GM23338 (cell line): ENCODE data around the gene ZNF592. TPM values are rescaled to one million over a fixed set of nuclear protein-coding genes. Genes with fewer than 3 reads are reported as not detected.
A peak's percentile ranks its signal among the peaks of the same experiment; 100 is the strongest.

ENCODE experiments used
- ATAC-seq: fragments of 200-7000 bp; cut with Tn5 transposase; 3 replicates; pipeline ENCODE4 v1.9.1; 2020
- DNase-seq: peaks from one replicate; pipeline ENCODE4 v3.0.0-alpha.2; 2015; ENCODE audit warnings: low spot score
- H2AFZ ChIP-seq: fragments of 200-600 bp; sonication (generic); 2 replicates; pipeline ENCODE4 v1.8.0; 2016; ENCODE audit warnings: antibody characterized with exemption, mild to moderate bottlenecking, moderate library complexity
- H3F3A ChIP-seq: fragments of 200-600 bp; sonication (generic); replicated peaks from 2 replicates; pipeline ENCODE4 v1.8.0; 2017; ENCODE audit warnings: antibody characterized with exemption, mixed run types, low read depth
- H3K27ac ChIP-seq: fragments of 200-600 bp; sonication (generic); 2 replicates; pipeline ENCODE4 v1.6.1; 2016; ENCODE audit warnings: low read depth
- H3K27me3 ChIP-seq: fragments of 200-600 bp; sonication (generic); 2 replicates; pipeline ENCODE4 v1.8.0; 2016; ENCODE audit warnings: mild to moderate bottlenecking, mixed run types, moderate library complexity; ENCODE audit not compliant: insufficient read depth
- H3K36me3 ChIP-seq: fragments of 200-600 bp; sonication (generic); 2 replicates; pipeline ENCODE4 v1.8.0; 2016; ENCODE audit warnings: mild to moderate bottlenecking; ENCODE audit not compliant: insufficient read depth
- H3K4me1 ChIP-seq: fragments of 200-600 bp; sonication (generic); 2 replicates; pipeline ENCODE4 v1.8.0; 2016; ENCODE audit warnings: mild to moderate bottlenecking, moderate library complexity; ENCODE audit not compliant: insufficient read depth
- H3K4me2 ChIP-seq: fragments of 200-600 bp; sonication (generic); 2 replicates; pipeline ENCODE4 v1.7.1; 2017; ENCODE audit warnings: mixed run types
- H3K4me3 ChIP-seq: fragments of 200-600 bp; sonication (generic); 2 replicates; pipeline ENCODE4 v1.6.1; 2016; ENCODE audit warnings: mixed run types
- H3K79me2 ChIP-seq: fragments of 200-600 bp; sonication (generic); replicated peaks from 2 replicates; pipeline ENCODE4 v1.8.0; 2017; ENCODE audit warnings: mild to moderate bottlenecking; ENCODE audit not compliant: insufficient read depth
- H3K9me2 ChIP-seq: fragments of 200-600 bp; sonication (generic); 2 replicates; pipeline ENCODE4 v1.8.0; 2017; ENCODE audit not compliant: insufficient read depth
- H4K20me1 ChIP-seq: fragments of 200-600 bp; sonication (generic); replicated peaks from 2 replicates; pipeline ENCODE4 v1.8.0; 2017; ENCODE audit warnings: mild to moderate bottlenecking; ENCODE audit not compliant: insufficient read depth
- H3K27ac Mint-ChIP-seq: 2 replicates; pipeline ENCODE4 v1.8.0; 2020; ENCODE audit warnings: inconsistent platforms, mild to moderate bottlenecking, moderate library complexity, mixed read lengths
- H3K27me3 Mint-ChIP-seq: 3 replicates; pipeline ENCODE4 v1.8.0; 2022; ENCODE audit warnings: low read depth, mild to moderate bottlenecking, moderate library complexity, mixed read lengths, inconsistent platforms; ENCODE audit not compliant: insufficient read depth, poor library complexity
- H3K36me3 Mint-ChIP-seq: 3 replicates; pipeline ENCODE4 v1.8.0; 2021; ENCODE audit warnings: low read depth, mild to moderate bottlenecking, inconsistent platforms, moderate library complexity, mixed read lengths
- H3K4me1 Mint-ChIP-seq: 3 replicates; pipeline ENCODE4 v1.8.0; 2020; ENCODE audit warnings: mild to moderate bottlenecking, inconsistent platforms, mixed read lengths
- H3K4me3 Mint-ChIP-seq: 3 replicates; pipeline ENCODE4 v1.8.0; 2021; ENCODE audit warnings: moderate library complexity, mild to moderate bottlenecking, inconsistent platforms, mixed read lengths
- H3K9me3 Mint-ChIP-seq: 3 replicates; pipeline ENCODE4 v1.8.0; 2020; ENCODE audit warnings: moderate library complexity, mild to moderate bottlenecking, inconsistent platforms, mixed read lengths
- CREB1 ChIP-seq: fragments of 250-450 bp; sonication (Bioruptor Pico); IDR thresholded peaks from 2 replicates; pipeline ENCODE4 v1.5.0; 2020; ENCODE audit warnings: low read depth, mild to moderate bottlenecking, moderate library complexity
- CTCF ChIP-seq, 2 experiments: fragments of 200-600 bp in 1 of 2; sonication (generic) in 1 of 2; conservative IDR thresholded peaks; 2 replicates each; pipeline versions ENCODE4 v1.5.1 to v1.6.1; 2016 to 2017; ENCODE audit warnings: antibody characterized with exemption in 2 of 2, low read depth in 2 of 2, mild to moderate bottlenecking in 2 of 2, moderate library complexity in 1 of 2
- ETS1 ChIP-seq: IDR thresholded peaks from 2 replicates; pipeline ENCODE4 v1.6.1; 2016; ENCODE audit warnings: antibody characterized with exemption
- EZH2phosphoT487 ChIP-seq: fragments of 200-600 bp; sonication (generic); IDR thresholded peaks from one replicate; pipeline ENCODE4 v1.8.1; 2018; ENCODE audit warnings: antibody characterized with exemption; ENCODE audit not compliant: unreplicated experiment
- JUNB ChIP-seq: IDR thresholded peaks from one replicate; pipeline ENCODE4 v1.6.1; 2016; ENCODE audit warnings: antibody characterized with exemption; ENCODE audit not compliant: unreplicated experiment
- NANOG ChIP-seq: IDR thresholded peaks from 2 replicates; pipeline ENCODE4 v1.6.1; 2016; ENCODE audit warnings: antibody characterized with exemption, borderline replicate concordance
- POLR2AphosphoS5 ChIP-seq: IDR thresholded peaks from 2 replicates; pipeline ENCODE4 v1.6.1; 2016; ENCODE audit warnings: antibody characterized with exemption, low read depth
- REST ChIP-seq: IDR thresholded peaks from one replicate; pipeline ENCODE4 v1.6.1; 2018; ENCODE audit warnings: antibody characterized with exemption; ENCODE audit not compliant: unreplicated experiment
- STAT1 ChIP-seq: IDR thresholded peaks from one replicate; pipeline ENCODE4 v1.6.1; 2016; ENCODE audit warnings: antibody characterized with exemption; ENCODE audit not compliant: unreplicated experiment
- ZNF331 ChIP-seq: fragments of 250-450 bp; sonication (Bioruptor Pico); IDR thresholded peaks from 2 replicates; pipeline ENCODE4 v1.5.0; 2020; ENCODE audit warnings: low read depth, mild to moderate bottlenecking, moderate library complexity
- ZNF462 ChIP-seq: fragments of 250-450 bp; sonication (Bioruptor Pico); IDR thresholded peaks from 2 replicates; pipeline ENCODE4 v1.5.0; 2020; ENCODE audit warnings: mild to moderate bottlenecking, moderate library complexity
- polyA plus RNA-seq: library from polyadenylated mRNA; unstranded; fragments of >200 nt; fragmentation: Nextera tagmentation; extraction: Ambion mirVana; gene quantifications from 2 replicates; pipeline ENCODE4 v1.2.1, GENCODE V29; 2016
- total RNA-seq: library from RNA; depleted of rRNA; stranded (reverse); fragments of >200 nt; shearing (Covaris generic); gene quantifications from 2 replicates; pipeline ENCODE4 v1.2.3, GENCODE V29; 2014

The ZNF592 gene
- total and polyA plus RNA-seq, 2 experiments from 2014 or later = 4.4 to 21.4 TPM

GRCh38 chr15:84714372-84714771, 34.0 kb upstream of the ZNF592 start:
- peaks cover 46% of the 10 kb centered on the region for H4K20me1 ChIP-seq

More at GRCh38 chr15:84714372-84714771, 34.0 kb upstream of the ZNF592 start:
- Mint-ChIP-seq H3K4me3 (peak overlapping the region; percentile 88), H3K36me3 (peaks cover 33% of the 10 kb centered on the region), H3K27me3 (peaks cover 8% of the 10 kb centered on the region), H3K4me1 (peaks cover 12% of the 10 kb centered on the region), H3K9me3 (no peaks in the 10 kb centered on the region), H3K27ac (no peak overlapping the region)
- H3K27ac ChIP-seq = no peak overlapping the region
- no peaks in the 10 kb centered on the region for H3K27me3 ChIP-seq
- peak overlapping the region; percentile 100 for H3K4me3 ChIP-seq
- ATAC-seq (no peak), DNase-seq (no peak)
- no peak for TF ChIP-seq ZNF331 (CRISPR knock-in tag)
- TF ChIP-seq REST = no peak
- TF ChIP-seq NANOG = no peak
- no peak for TF ChIP-seq ZNF462
- no peak for TF ChIP-seq JUNB
- no peak for TF ChIP-seq STAT1
- TF ChIP-seq CTCF (conservative IDR thresholded peaks at IDR 0.05; ENCODE audit: low read depth in 2 of 2) = no peak
- no peak for TF ChIP-seq CREB1 (CRISPR knock-in tag)
- no peak for TF ChIP-seq EZH2phosphoT487
- TF ChIP-seq POLR2AphosphoS5 = no peak
- TF ChIP-seq ETS1 = no peak
- H2AFZ ChIP-seq = no peak overlapping the region
- no peaks in the 10 kb centered on the region for H3K9me2 ChIP-seq
- peaks cover 15% of the 10 kb centered on the region; the same call in 1 of the 2 replicates for H3K36me3 ChIP-seq
- 0 out of 2 replicates have a peak, but pooled peaks cover 8% of the 10 kb centered on the region for H3F3A ChIP-seq
- H3K4me2 ChIP-seq = peak overlapping the region; percentile 96
- peaks cover 64% of the 10 kb centered on the region for H3K79me2 ChIP-seq
- H3K4me1 ChIP-seq = peaks cover 6% of the 10 kb centered on the region
